ENCODE measurements around the gene MALSU1. TPM values are rescaled to one million over a fixed set of nuclear protein-coding genes. Genes with fewer than 3 reads are reported as not detected.

MALSU1 gene
- total RNA-seq, 1 donor = 38.4 TPM

- peak overlapping the region; percentile 29 for H3K27ac ChIP-seq (ENCODE audit: low read depth, low read length)
- H3K4me1 ChIP-seq (ENCODE audit: insufficient read depth, low read length) = peaks cover 41% of the 10 kb centered on the region
- H3K4me2 ChIP-seq (ENCODE audit: insufficient read depth, low read length) = peak overlapping the region; percentile 54
- H3K9me3 ChIP-seq (ENCODE audit: low read depth, low read length) = no peaks in the 10 kb centered on the region
- no peak overlapping the region for H2AFZ ChIP-seq (ENCODE audit: low read length)
- no peak for TF ChIP-seq CTCF (IDR thresholded peaks at IDR 0.05; ENCODE audit: extremely low read depth, low read depth, low read length)
- no peaks in the 10 kb centered on the region for H4K20me1 ChIP-seq (ENCODE audit: insufficient read depth, low read length)
- H3K79me2 ChIP-seq (ENCODE audit: insufficient read depth, low read length) = peaks cover 9% of the 10 kb centered on the region
- H3K4me3 ChIP-seq (ENCODE audit: insufficient read depth, low read length) = no peak overlapping the region
- H3K36me3 ChIP-seq (ENCODE audit: insufficient read depth, low read length) = peaks cover 5% of the 10 kb centered on the region
- peak; percentile 77 for DNase-seq (ENCODE audit: insufficient read length, low spot score, missing footprints)
- no peaks in the 10 kb centered on the region for H3K27me3 ChIP-seq (ENCODE audit: insufficient read depth, low read length)
These were observed 50.5 kb downstream of the MALSU1 start for GRCh38 chr7:23349484-23350157.

GRCh38 chr7:23350466-23350865 is 51.3 kb downstream of the MALSU1 start:
- no peak overlapping the region for H3K4me3 ChIP-seq (ENCODE audit: insufficient read depth, low read length)
- no peaks in the 10 kb centered on the region for H3K27me3 ChIP-seq (ENCODE audit: insufficient read depth, low read length)
- H2AFZ ChIP-seq (ENCODE audit: low read length) = no peak overlapping the region
- peaks cover 2% of the 10 kb centered on the region for H3K36me3 ChIP-seq (ENCODE audit: insufficient read depth, low read length)
- no peak overlapping the region for H3K27ac ChIP-seq (ENCODE audit: low read depth, low read length)
- no peaks in the 10 kb centered on the region for H4K20me1 ChIP-seq (ENCODE audit: insufficient read depth, low read length)
- H3K4me1 ChIP-seq (ENCODE audit: insufficient read depth, low read length) = peaks cover 41% of the 10 kb centered on the region
- peaks cover 5% of the 10 kb centered on the region for H3K79me2 ChIP-seq (ENCODE audit: insufficient read depth, low read length)
- H3K4me2 ChIP-seq (ENCODE audit: insufficient read depth, low read length) = no peak overlapping the region
- no peaks in the 10 kb centered on the region for H3K9me3 ChIP-seq (ENCODE audit: low read depth, low read length)
- DNase-seq (ENCODE audit: insufficient read length, low spot score, missing footprints) = no peak
- no peak for TF ChIP-seq CTCF (IDR thresholded peaks at IDR 0.05; ENCODE audit: extremely low read depth, low read depth, low read length)

- no peaks in the 10 kb centered on the region for H4K20me1 ChIP-seq (ENCODE audit: insufficient read depth, low read length)
- no peaks in the 10 kb centered on the region for H3K9me3 ChIP-seq (ENCODE audit: low read depth, low read length)
- H3K27me3 ChIP-seq (ENCODE audit: insufficient read depth, low read length) = no peaks in the 10 kb centered on the region
- no peak for TF ChIP-seq CTCF (IDR thresholded peaks at IDR 0.05; ENCODE audit: extremely low read depth, low read depth, low read length)
- H2AFZ ChIP-seq (ENCODE audit: low read length) = no peak overlapping the region
- H3K79me2 ChIP-seq (ENCODE audit: insufficient read depth, low read length) = no peaks in the 10 kb centered on the region
- H3K4me3 ChIP-seq (ENCODE audit: insufficient read depth, low read length) = no peak overlapping the region
- H3K4me2 ChIP-seq (ENCODE audit: insufficient read depth, low read length) = no peak overlapping the region
- H3K36me3 ChIP-seq (ENCODE audit: insufficient read depth, low read length) = no peaks in the 10 kb centered on the region
- no peak overlapping the region for H3K27ac ChIP-seq (ENCODE audit: low read depth, low read length)
- H3K4me1 ChIP-seq (ENCODE audit: insufficient read depth, low read length) = peaks cover 42% of the 10 kb centered on the region
- no peak for DNase-seq (ENCODE audit: insufficient read length, low spot score, missing footprints)
These were observed 54.0 kb downstream of the MALSU1 start for GRCh38 chr7:23353172-23353571.

GRCh38 chr7:23356168-23356567 is 57.0 kb downstream of the MALSU1 start:
- H2AFZ ChIP-seq (ENCODE audit: low read length) = no peak overlapping the region
- no peaks in the 10 kb centered on the region for H3K9me3 ChIP-seq (ENCODE audit: low read depth, low read length)
- H3K4me1 ChIP-seq (ENCODE audit: insufficient read depth, low read length) = peaks cover 21% of the 10 kb centered on the region
- no peak for TF ChIP-seq CTCF (IDR thresholded peaks at IDR 0.05; ENCODE audit: extremely low read depth, low read depth, low read length)
- no peaks in the 10 kb centered on the region for H3K79me2 ChIP-seq (ENCODE audit: insufficient read depth, low read length)
- no peak overlapping the region for H3K4me2 ChIP-seq (ENCODE audit: insufficient read depth, low read length)
- no peak for DNase-seq (ENCODE audit: insufficient read length, low spot score, missing footprints)
- H4K20me1 ChIP-seq (ENCODE audit: insufficient read depth, low read length) = no peaks in the 10 kb centered on the region
- H3K4me3 ChIP-seq (ENCODE audit: insufficient read depth, low read length) = no peak overlapping the region
- H3K27ac ChIP-seq (ENCODE audit: low read depth, low read length) = no peak overlapping the region
- H3K27me3 ChIP-seq (ENCODE audit: insufficient read depth, low read length) = no peaks in the 10 kb centered on the region
- H3K36me3 ChIP-seq (ENCODE audit: insufficient read depth, low read length) = no peaks in the 10 kb centered on the region
